HTR-8/SVneo (cell line): ENCODE data around the gene SHISAL1.
"Not testable (repeated sequence)": the region's sequence is repeated elsewhere in the genome, so short reads cannot be mapped to it uniquely, and the experiment has no call there.

Source experiments
- DNase-seq: peaks from one replicate; pipeline ENCODE4 v3.0.0; 2011; ENCODE audit warnings: low spot score, mixed read lengths; ENCODE audit not compliant: insufficient read length
- FAIRE-seq: peaks from 2 replicates; lab custom pipeline; 2011; peaks lifted over from hg19 to GRCh38; lab: Jason Lieb, UNC

SHISAL1 gene

GRCh38 chr22:44307509-44308169, 5.1 kb downstream of the SHISAL1 start:
- DNase-seq (no peak), FAIRE-seq (no peak)

GRCh38 chr22:44305888-44306287, 6.9 kb downstream of the SHISAL1 start:
- DNase-seq (no peak), FAIRE-seq (no peak)

DNA sequence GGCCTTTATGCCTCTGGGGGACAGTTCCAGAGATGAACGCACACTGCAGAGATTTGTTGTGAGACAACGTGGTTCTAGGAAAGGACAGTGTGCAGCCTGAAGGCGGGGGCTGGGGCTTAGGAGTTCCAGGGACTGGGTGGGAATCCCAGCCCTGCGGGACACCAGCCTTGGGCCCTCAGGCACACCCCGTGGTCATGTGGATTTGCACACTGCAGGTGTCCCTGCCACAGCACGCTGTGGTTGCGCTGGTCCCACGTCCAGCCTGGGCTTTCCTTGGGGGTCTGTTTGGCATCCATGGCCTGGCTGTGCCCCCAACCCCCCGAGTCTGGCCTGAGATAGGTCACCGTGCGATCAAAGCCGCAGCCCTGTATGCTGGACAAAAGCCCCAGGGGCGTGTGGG, 7.3 kb downstream of the SHISAL1 start:
- DNase-seq = no peak
- no peak for FAIRE-seq

GRCh38 chr22:44304911-44305310, 7.8 kb downstream of the SHISAL1 start:
- no peak for FAIRE-seq

GRCh38 chr22:44304354-44304753, 8.4 kb downstream of the SHISAL1 start:
- DNase-seq (no peak), FAIRE-seq (no peak)

More at GRCh38 chr22:44304911-44305310, 7.8 kb downstream of the SHISAL1 start:
- DNase-seq = no peak

DNA sequence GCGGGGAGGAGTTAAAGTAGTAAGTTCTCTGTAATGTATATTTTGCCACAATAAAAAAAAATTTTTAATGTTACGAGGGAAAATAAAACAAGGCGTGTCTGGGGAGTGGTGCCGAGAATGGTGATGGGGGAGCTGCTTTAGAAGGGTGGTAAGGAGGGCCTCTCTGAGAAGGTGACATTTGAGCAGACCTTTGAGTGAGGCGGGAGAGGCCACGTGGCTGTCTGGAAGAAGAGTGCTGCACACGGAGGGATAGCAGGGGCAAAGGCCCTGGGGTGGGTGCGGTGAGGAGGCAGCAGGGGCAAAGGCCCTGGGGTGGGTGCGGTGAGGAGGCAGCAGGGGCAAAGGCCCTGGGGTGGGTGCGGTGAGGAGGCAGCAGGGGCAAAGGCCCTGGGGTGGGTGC, 10.4 kb downstream of the SHISAL1 start:
- DNase-seq, FAIRE-seq: not testable (repeated sequence)

DNA sequence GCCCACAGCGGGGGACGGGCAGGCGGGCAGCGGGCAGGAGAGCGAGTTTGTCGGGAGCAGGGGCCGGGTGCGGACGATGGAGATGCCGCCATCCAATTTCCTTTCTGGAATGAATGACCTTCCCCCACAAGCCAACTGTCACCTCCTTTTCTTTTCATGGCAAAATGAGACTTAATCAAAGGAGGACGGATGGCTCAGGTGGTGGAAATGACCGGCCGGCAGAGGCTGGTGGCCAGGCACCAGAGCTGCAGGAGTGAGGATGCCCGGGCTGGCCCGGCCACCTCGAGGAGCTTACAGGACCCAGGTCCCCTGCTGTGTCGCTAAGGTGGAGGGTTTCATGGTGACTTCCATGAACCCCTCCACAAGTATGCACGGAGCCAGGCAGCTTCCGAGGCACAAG, 11.7 kb downstream of the SHISAL1 start:
- FAIRE-seq (no peak), DNase-seq (no peak)

GRCh38 chr22:44299124-44299523, 13.6 kb downstream of the SHISAL1 start:
- no peak for FAIRE-seq

DNA sequence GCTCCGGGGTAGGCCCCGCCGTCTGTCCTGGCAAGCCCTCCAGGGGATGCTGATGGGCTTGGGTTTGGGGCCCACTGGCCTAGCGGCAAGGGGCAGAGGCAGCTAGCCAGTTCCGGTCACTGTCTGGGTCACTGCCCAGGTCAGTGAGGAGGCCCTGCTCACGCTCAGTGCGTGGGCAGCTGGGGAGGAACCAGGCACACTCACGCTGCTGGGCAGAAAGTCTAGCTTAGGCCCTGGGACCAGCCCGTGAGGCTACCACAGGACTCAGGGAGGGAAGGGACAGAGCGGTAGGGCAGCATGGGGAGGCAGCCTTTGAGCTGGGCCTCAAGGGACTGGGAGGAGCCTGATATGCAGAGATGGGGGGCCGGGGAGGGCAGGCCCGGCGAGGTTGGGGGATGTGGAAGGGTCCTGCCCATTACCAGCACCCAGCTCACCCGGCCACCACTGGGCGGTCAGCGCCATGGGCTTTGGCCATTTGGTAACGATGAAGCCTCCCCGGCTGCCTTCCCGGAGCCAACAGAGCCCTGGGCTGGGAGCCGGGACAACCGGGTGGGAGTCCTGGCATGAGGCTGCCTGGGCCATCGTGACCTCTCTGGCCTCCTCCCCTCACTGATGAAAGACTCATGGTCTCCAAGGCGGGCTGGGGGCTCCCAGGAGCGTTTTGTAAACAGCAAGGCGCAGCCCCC, 14.2 kb downstream of the SHISAL1 start:
- FAIRE-seq (no peak), DNase-seq (no peak)

More at GRCh38 chr22:44299124-44299523, 13.6 kb downstream of the SHISAL1 start:
- DNase-seq = no peak

DNA sequence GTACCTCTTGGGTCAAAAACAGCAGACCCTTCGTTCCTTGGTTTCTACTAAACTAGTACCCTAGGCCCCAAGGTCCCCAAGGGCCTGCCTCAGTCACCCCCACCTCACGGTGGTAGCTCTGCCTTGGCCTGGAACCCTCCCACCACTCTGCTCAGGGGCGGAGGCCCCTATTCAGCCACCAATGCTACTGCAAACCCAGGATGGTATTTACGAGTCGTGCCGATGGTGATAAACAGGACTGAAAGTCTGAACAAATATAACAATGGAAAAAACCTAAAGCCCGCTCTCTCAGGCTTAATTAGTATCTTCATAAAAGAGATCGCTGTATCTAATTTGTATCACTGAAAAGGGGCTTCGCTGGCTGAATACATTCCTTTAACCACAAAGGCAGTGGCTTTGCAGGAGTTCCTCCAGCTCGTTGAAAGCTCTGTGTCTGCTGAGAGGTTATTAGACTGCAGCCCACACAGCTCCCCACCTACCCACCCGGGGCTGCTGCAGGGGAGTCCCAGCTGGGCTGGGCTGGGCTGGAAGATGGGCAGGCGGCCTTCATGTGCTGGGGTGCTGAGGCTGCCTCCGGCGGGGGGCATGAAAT, 15.2 kb downstream of the SHISAL1 start:
- no peak for FAIRE-seq
- no peak for DNase-seq

- DNase-seq (no peak), FAIRE-seq (no peak)
Measured at GRCh38 chr22:44295406-44295805, 17.3 kb downstream of the SHISAL1 start.

DNA sequence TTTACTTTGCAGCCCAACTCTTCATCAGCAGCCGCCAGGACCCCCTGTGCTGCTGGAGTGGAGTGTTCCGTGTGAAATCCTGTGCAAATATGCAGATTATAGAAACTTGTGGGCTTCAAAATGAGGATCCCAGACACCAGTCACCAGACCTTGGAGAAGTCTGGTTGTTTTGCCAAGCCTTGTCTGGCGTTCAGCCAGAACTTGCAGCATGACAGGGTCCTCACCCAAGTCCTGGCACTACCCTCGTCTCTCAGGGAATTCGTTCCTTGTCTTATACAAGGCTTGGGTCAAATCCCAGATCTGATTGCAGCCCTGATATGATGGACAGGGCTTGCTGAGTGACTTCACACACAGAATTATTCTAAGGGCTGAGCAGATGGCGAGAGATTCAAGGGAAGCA, 18.9 kb downstream of the SHISAL1 start:
- no peak for DNase-seq
- no peak for FAIRE-seq

DNA sequence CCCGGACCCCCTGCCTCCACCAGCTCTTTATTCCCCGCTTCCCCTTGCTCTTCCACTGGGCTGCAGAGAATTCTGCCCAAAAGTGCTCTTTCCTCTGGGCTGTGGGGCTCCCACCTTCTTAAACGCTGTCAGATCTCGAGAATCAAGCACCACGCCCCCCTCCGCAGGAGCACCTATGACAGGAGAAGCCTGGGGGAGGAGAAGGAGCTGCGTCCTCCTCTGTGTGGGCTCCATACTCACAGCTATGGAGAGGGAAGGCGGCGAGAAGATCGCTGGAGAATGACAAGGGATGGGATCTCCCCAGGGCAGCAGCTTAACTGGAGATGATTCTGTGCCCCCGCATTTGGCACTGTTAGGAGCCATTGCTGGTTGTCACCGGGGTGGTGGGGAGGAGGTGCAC, 19.7 kb downstream of the SHISAL1 start:
- DNase-seq = no peak

GRCh38 chr22:44292521-44292920, 20.2 kb downstream of the SHISAL1 start:
- FAIRE-seq (no peak), DNase-seq (no peak)

More for the DNA sequence above, 19.7 kb downstream of the SHISAL1 start:
- no peak for FAIRE-seq

GRCh38 chr22:44291674-44292360, 20.9 kb downstream of the SHISAL1 start:
- FAIRE-seq (no peak), DNase-seq (no peak)

DNA sequence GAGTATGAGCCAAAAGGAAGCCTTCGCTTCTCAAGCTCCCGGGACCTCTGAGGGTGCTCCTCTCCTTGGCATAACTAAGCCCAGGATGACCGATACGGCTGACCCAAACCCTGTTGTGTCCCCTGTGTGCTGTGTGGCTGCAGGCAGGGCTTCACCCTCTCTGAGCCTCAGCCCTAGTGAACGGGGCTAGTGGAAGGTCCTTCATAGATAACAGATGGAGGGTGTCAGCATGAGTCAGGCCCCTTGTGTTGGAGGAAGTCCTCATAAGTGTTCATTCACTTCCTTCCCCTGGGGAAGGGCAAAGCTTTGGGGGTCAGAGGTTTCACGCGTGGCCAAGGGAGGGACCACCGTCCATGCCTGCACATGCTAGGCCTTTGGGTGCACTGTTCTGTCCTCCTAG, 21.5 kb downstream of the SHISAL1 start:
- no peak for DNase-seq
- no peak for FAIRE-seq

DNA sequence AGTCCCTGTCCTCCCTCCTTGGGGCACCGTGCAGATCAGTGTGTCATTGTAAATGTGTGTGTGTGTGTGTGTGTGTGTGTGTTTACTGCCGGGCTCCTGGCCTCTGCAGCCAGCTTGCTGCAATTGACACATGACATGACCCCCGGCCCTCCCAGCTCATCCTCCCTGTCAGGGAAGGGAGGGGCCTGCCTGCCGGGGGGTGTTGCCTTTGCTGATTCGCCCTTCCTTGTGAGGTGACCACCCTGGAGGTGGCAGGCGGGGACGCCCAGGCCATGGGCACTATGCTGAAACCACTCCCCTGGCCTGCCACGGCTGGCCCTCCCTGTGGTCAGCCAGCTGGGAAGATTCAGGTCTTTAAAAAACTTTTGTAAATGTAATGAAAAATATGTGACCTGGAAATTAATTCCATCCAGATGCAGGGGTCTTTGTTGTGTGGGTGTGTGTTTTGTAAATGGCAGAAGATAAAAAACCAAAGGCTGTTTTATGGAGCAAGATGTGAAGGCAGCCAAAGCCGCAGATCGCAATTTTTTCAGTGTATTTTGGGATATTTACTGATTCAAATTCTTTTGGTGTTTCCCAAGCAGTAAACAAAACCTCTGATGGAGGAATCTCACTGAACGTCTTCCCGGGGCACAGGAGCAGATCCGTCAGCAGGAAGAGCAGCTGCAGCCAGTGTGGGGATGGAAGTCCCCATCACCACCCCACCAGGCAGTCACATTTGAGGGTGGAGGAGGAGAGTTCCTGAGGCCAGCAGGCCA, 23.2 kb downstream of the SHISAL1 start:
- FAIRE-seq (no peak), DNase-seq (peak; percentile 31)

DNA sequence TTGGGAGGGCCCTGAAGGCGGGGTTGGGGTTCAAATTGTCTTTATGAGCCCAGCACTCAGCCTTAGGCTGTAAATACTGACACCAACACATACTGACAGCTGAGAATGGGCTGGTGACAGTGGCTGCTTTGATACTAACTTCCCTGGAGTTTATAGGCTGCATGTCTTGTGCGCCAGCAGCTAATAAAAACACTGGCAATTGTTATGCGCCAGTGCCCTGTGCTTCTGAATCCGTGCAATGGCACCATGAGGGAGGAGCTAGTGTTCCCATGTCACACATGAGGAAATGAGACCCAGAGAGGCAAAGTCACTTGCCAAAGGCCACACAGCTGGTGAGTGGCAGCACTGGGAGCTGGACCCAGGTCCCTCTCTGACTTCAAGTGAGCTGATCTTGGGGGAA, 23.8 kb downstream of the SHISAL1 start:
- FAIRE-seq (no peak), DNase-seq (no peak)

GRCh38 chr22:44287741-44288140, 25.0 kb downstream of the SHISAL1 start:
- DNase-seq (no peak), FAIRE-seq (no peak)

GRCh38 chr22:44287121-44287693, 25.5 kb downstream of the SHISAL1 start:
- DNase-seq = no peak

More at GRCh38 chr22:44287121-44287693, 25.5 kb downstream of the SHISAL1 start:
- no peak for FAIRE-seq
